ENCODE measurements around the gene OSBPL5. TPM values are rescaled to one million over a fixed set of nuclear protein-coding genes. Genes with fewer than 3 reads are reported as not detected.

OSBPL5 gene
- total RNA-seq, 1 experiment from 2014 or later = 9.6 TPM

GRCh38 chr11:3040881-3041280 lies 124.2 kb downstream of the OSBPL5 start:
- no peak for DNase-seq (ENCODE audit: low read depth)

- no peak for DNase-seq (ENCODE audit: low read depth)
Measured at GRCh38 chr11:3037945-3038271, 127.2 kb downstream of the OSBPL5 start.

Small RNA genes lying within 50 kb of the gene (small RNA-seq; reads per million reads assigned to genes)
- gene RNU1-91P = not detected

Other genes starting within 250 kb of the OSBPL5 start
- 71.3 and 193 TPM in 2 replicates for gene PHLDA2, start 235.9 kb downstream of the OSBPL5 start, total RNA-seq (2014; rRNA removed; shearing (Covaris generic))
- 113 and 119 TPM in 2 replicates for gene NAP1L4, start 173.0 kb downstream of the OSBPL5 start, total RNA-seq (2014; rRNA removed; shearing (Covaris generic))
- gene CARS1, start 107.9 kb downstream of the OSBPL5 start, total RNA-seq (2014; rRNA removed; shearing (Covaris generic)) = 83.1 and 91.5 TPM in 2 replicates
- gene MRGPRG, start 53.5 kb upstream of the OSBPL5 start, total RNA-seq (2014; rRNA removed; shearing (Covaris generic)) = not detected in 2 replicates
- gene MRGPRE, start 67.1 kb upstream of the OSBPL5 start, total RNA-seq (2014; rRNA removed; shearing (Covaris generic)) = not detected in 2 replicates
- 24.5 and 26.6 TPM in 2 replicates for gene ZNF195, start 213.8 kb upstream of the OSBPL5 start, total RNA-seq (2014; rRNA removed; shearing (Covaris generic))